ENCODE data around the gene LETM1.

DNA sequence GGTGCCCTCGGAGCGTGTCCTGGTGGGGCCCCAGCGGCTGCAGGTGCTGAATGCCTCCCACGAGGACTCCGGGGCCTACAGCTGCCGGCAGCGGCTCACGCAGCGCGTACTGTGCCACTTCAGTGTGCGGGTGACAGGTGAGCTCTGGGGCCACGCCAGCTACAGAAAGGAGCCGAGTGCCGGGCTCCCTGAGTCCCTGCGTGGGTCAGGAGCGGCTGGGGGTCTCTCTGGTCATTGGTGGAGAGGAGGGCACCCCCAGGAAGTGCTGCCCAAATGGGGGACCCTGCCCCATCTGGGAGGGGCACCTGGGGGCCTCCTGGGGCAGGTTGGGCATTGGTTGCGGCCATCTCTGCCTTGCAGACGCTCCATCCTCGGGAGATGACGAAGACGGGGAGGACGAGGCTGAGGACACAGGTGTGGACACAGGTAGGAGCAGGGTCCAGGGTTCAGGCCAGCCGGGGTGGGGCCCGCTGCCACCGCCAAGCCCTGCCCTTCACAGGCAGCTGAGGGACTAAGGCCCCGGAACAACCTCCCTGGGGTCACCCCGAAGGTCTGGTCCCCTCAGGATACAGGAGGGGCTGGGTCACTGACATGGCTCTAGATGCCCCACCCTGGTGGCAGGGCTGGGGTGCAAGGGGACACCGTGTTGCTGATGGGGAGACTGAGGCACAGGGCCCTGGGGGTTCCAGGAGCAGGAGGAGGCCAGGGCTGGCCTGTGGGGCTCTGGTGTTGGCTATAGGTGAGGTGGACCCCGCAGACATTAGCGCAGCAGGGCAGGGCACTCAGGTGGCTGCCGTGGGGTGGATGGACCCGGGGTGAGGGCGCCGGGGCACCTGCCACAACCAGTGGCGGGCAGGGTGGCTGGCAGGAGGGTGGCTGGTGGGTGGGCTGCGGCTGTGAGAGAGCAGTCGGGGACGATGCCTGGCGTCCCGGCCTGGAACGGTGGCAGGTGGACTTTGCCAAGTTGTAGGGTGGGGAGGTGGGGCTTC, 56.3 kb downstream of the LETM1 start:
- TF ChIP-seq EZH2 (IDR thresholded peaks at IDR 0.05; ENCODE audit: borderline replicate concordance, low read depth, low read length, poor library complexity, severe bottlenecking): no peak
- TF ChIP-seq, protein P1, sequence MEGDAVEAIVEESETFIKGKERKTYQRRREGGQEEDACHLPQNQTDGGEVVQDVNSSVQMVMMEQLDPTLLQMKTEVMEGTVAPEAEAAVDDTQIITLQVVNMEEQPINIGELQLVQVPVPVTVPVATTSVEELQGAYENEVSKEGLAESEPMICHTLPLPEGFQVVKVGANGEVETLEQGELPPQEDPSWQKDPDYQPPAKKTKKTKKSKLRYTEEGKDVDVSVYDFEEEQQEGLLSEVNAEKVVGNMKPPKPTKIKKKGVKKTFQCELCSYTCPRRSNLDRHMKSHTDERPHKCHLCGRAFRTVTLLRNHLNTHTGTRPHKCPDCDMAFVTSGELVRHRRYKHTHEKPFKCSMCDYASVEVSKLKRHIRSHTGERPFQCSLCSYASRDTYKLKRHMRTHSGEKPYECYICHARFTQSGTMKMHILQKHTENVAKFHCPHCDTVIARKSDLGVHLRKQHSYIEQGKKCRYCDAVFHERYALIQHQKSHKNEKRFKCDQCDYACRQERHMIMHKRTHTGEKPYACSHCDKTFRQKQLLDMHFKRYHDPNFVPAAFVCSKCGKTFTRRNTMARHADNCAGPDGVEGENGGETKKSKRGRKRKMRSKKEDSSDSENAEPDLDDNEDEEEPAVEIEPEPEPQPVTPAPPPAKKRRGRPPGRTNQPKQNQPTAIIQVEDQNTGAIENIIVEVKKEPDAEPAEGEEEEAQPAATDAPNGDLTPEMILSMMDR (conservative IDR thresholded peaks at IDR 0.05; ENCODE audit: low read depth, low read length): no peak

Data from A673 (cell line).